CD8-positive, alpha-beta memory T cell (primary cell): ENCODE results near the gene HMGXB4. TPM values are rescaled to one million over a fixed set of nuclear protein-coding genes. Genes with fewer than 3 reads are reported as not detected.

Source experiments
- CTCF ChIA-PET: fragments of 350-600 bp; sonication (Branson Sonifier 250); formaldehyde crosslinking; loops from one replicate; lab custom pipeline; 2021; ENCODE audit warnings: antibody characterized with exemption; lab: Charles Lee
- POLR2A ChIA-PET: fragments of 350-600 bp; sonication (Branson Sonifier 250); formaldehyde crosslinking; loops from one replicate; lab custom pipeline; 2021; ENCODE audit warnings: antibody characterized with exemption; lab: Charles Lee
- DNase-seq, 5 donors: peaks; one replicate each; pipeline versions ENCODE4 v3.0.0 to v3.0.0-alpha.2; 2020 to 2022; ENCODE audit warnings: mixed read lengths in 1 of 5
- H3K27ac ChIP-seq: one replicate; pipeline ENCODE4 v1.7.0; 2013; ENCODE audit warnings: low read depth, mild to moderate bottlenecking, low read length, moderate library complexity
- H3K27me3 ChIP-seq: 2 replicates; pipeline ENCODE4 v1.7.0; 2013; ENCODE audit warnings: low read length, mild to moderate bottlenecking; ENCODE audit not compliant: insufficient read depth, poor library complexity, severe bottlenecking
- H3K36me3 ChIP-seq: 2 replicates; pipeline ENCODE4 v1.7.0; 2013; ENCODE audit warnings: mild to moderate bottlenecking, low read length, moderate library complexity; ENCODE audit not compliant: insufficient read depth
- H3K4me1 ChIP-seq: 2 replicates; pipeline ENCODE4 v1.7.0; 2013; ENCODE audit warnings: mild to moderate bottlenecking, low read length, moderate library complexity; ENCODE audit not compliant: insufficient read depth
- H3K4me3 ChIP-seq: 2 replicates; pipeline ENCODE4 v1.7.0; 2013; ENCODE audit warnings: mild to moderate bottlenecking, low read length
- H3K9me3 ChIP-seq: 2 replicates; pipeline ENCODE4 v1.7.0; 2013; ENCODE audit warnings: mild to moderate bottlenecking, low read length
- H3K27ac Mint-ChIP-seq, 8 donors: one replicate each; pipeline ENCODE4 v1.8.0; 2020 to 2021; ENCODE audit warnings: mixed read lengths in 8 of 8, mild to moderate bottlenecking in 6 of 8, inconsistent platforms in 3 of 8, moderate library complexity in 3 of 8
- H3K27me3 Mint-ChIP-seq, 2 donors: one replicate each; pipeline ENCODE4 v1.8.0; 2020 to 2021; ENCODE audit warnings: mixed read lengths in 2 of 2, mild to moderate bottlenecking in 1 of 2, moderate library complexity in 1 of 2
- H3K36me3 Mint-ChIP-seq, 3 donors: one replicate each; pipeline ENCODE4 v1.8.0; 2020 to 2021; ENCODE audit warnings: mixed read lengths in 3 of 3, inconsistent platforms in 1 of 3, mild to moderate bottlenecking in 1 of 3
- H3K4me1 Mint-ChIP-seq, 3 donors: one replicate each; pipeline ENCODE4 v1.8.0; 2020 to 2021; ENCODE audit warnings: mixed read lengths in 3 of 3, inconsistent platforms in 1 of 3, mild to moderate bottlenecking in 1 of 3
- H3K4me3 Mint-ChIP-seq, 7 donors: one replicate each; pipeline ENCODE4 v1.8.0; 2020 to 2021; ENCODE audit warnings: mixed read lengths in 7 of 7, mild to moderate bottlenecking in 6 of 7, moderate library complexity in 4 of 7, inconsistent platforms in 2 of 7
- H3K9me3 Mint-ChIP-seq, 5 donors: one replicate each; pipeline ENCODE4 v1.8.0; 2020 to 2022; ENCODE audit warnings: mixed read lengths in 5 of 5, mild to moderate bottlenecking in 3 of 5, moderate library complexity in 2 of 5, inconsistent platforms in 1 of 5
- polyA plus RNA-seq: library from polyadenylated mRNA; unstranded; fragments of 300-500 nt; fragmentation: Illumina TruSeq; gene quantifications from one replicate; pipeline ENCODE4 v1.2.3, GENCODE V29; 2021
- total RNA-seq, 2 experiments: library from RNA; stranded (reverse); gene quantifications; one replicate each; pipeline ENCODE4 v1.2.3, GENCODE V29; 2021

Gene HMGXB4
- total and polyA plus RNA-seq, 3 experiments from 2014 or later = 13.7 to 35.9 (median 35.4) TPM

DNA sequence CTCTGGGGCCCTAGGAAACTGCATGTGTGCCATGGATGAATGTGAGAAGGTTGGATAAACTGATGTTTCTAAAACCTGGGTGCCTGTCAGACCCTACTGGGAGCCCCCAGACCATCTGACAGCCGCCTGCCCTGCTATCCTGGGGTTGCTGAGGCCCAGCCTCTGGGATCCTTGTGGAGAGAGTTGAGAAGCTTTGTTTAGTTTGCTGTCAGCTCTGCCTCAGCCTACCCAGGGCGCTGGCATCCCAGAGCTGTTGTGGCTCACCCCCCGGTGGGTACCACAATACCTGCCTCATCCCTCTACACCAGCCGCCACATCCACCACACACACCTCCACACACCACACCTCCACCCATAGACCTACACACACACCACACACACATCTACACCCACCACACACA lies 85.1 kb downstream of the HMGXB4 start:
- Histone ChIP-seq H3K36me3 (no peaks in the 10 kb centered on the region), H3K9me3 (no peaks in the 10 kb centered on the region), H3K27ac (no peak overlapping the region), H3K27me3 (no peaks in the 10 kb centered on the region), H3K4me1 (no peaks in the 10 kb centered on the region), H3K4me3 (no peak overlapping the region)
- H3K27me3 Mint-ChIP-seq = peaks cover 0 to 2% of the 10 kb centered on the region in 2 donors
- CTCF ChIA-PET = no interaction called here
- no peak for DNase-seq
- POLR2A ChIA-PET = no interaction called here
- peaks cover 0 to 61% (median 17%) of the 10 kb centered on the region in 3 donors for H3K36me3 Mint-ChIP-seq
- H3K4me1 Mint-ChIP-seq = no peaks in the 10 kb centered on the region
- H3K4me3 Mint-ChIP-seq = no peak overlapping the region
- H3K27ac Mint-ChIP-seq = no peak overlapping the region
- H3K9me3 Mint-ChIP-seq = no peaks in the 10 kb centered on the region

- Histone ChIP-seq H3K4me3 (no peak overlapping the region), H3K36me3 (no peaks in the 10 kb centered on the region), H3K27ac (no peak overlapping the region), H3K27me3 (no peaks in the 10 kb centered on the region), H3K4me1 (no peaks in the 10 kb centered on the region), H3K9me3 (no peaks in the 10 kb centered on the region)
- H3K27ac Mint-ChIP-seq = no peak overlapping the region
- no peaks in the 10 kb centered on the region for H3K9me3 Mint-ChIP-seq
- DNase-seq = no peak
- H3K27me3 Mint-ChIP-seq = peaks cover 0 to 2% of the 10 kb centered on the region in 2 donors
- ChIA-PET CTCF (interaction anchor here (0.6 to 0.7 kb wide), 2 partner anchors 239 to 241 kb away, joined by 3 read pairs; no protein-coding TSS in a partner anchor), POLR2A (no interaction called here)
- no peak overlapping the region for H3K4me3 Mint-ChIP-seq
- H3K4me1 Mint-ChIP-seq = no peaks in the 10 kb centered on the region
- H3K36me3 Mint-ChIP-seq = peaks cover 0 to 54% (median 12%) of the 10 kb centered on the region in 3 donors
Measured at GRCh38 chr22:35343664-35344550, 86.6 kb downstream of the HMGXB4 start.

DNA sequence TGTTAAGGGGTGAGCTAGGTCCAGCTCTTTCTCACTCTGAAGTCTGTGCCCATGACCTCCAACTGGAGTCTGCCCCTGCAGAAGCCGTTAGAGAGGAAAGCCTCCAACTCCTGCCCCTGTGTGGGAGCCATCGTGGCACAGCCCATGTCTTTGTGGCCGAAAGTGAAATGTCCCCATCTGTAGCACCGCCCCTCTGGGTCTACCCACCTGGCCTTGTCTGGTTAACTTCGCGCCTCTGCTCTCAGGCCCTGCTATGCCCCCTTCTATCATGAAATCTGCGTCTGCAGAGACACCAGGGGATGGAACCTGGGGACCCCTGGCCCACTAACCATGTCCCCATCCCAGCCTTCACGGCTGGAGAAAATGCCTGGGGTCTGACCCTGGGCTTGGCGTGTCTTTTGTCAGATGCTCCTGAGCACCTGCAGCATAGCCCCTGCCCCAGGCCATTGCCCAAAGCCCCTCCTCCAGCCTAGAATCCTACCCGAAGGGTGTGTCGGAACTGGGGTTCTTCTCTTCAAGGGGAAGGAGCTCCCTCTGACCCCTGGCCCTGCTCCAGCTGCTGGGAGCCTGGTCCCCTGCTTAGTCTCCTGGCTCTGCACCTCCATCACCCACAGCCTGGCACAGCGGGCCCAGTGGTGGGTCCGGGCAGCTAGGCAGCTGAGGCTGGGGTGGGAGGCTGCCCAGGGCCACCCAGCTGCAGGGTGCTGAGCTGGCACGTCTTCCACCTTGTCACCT lies 87.8 kb downstream of the HMGXB4 start:
- Histone ChIP-seq H3K27me3 (no peaks in the 10 kb centered on the region), H3K36me3 (no peaks in the 10 kb centered on the region), H3K9me3 (no peaks in the 10 kb centered on the region), H3K27ac (no peak overlapping the region), H3K4me3 (no peak overlapping the region), H3K4me1 (no peaks in the 10 kb centered on the region)
- Mint-ChIP-seq H3K9me3 (no peaks in the 10 kb centered on the region), H3K27me3 (peaks cover 0 to 1% of the 10 kb centered on the region in 2 donors), H3K36me3 (peaks cover 0 to 47% (median 9%) of the 10 kb centered on the region in 3 donors), H3K4me1 (peaks cover 0 to under 1% (median 0%) of the 10 kb centered on the region in 3 donors), H3K4me3 (no peak overlapping the region), H3K27ac (peak overlapping the region in 1 of 8 donors; percentile 59)
- no peak for DNase-seq
- POLR2A ChIA-PET = no interaction called here
- CTCF ChIA-PET = interaction anchor here (0.7 kb wide), 1 partner anchor 240 kb away, joined by 3 read pairs; no protein-coding TSS in a partner anchor

Other genes starting within 250 kb of the HMGXB4 start
- not detected for gene ISX, start 191.3 kb upstream of the HMGXB4 start, total RNA-seq
- gene ISX, start 191.3 kb upstream of the HMGXB4 start, polyA plus RNA-seq = not detected
- 10 to 100 TPM; 15.1 to 17.0 TPM for gene TOM1, start 42.4 kb downstream of the HMGXB4 start, total RNA-seq
- gene TOM1, start 42.4 kb downstream of the HMGXB4 start, polyA plus RNA-seq = 34.5 TPM
- gene HMOX1, start 123.6 kb downstream of the HMGXB4 start, total RNA-seq = 1 to 10 TPM; 5.1 to 5.6 TPM
- 0.25 TPM for gene HMOX1, start 123.6 kb downstream of the HMGXB4 start, polyA plus RNA-seq
- gene MCM5, start 142.6 kb downstream of the HMGXB4 start, total RNA-seq = 100 to 1,000 TPM; 287 to 300 TPM
- 28.4 TPM for gene MCM5, start 142.6 kb downstream of the HMGXB4 start, polyA plus RNA-seq